ENCODE measurements around the gene CEP128.

- no peak for TF ChIP-seq TCF12 (IDR thresholded peaks at IDR 0.05)
- no peak for TF ChIP-seq TEAD4 (IDR thresholded peaks at IDR 0.05; ENCODE audit: borderline replicate concordance, insufficient read depth)
- TF ChIP-seq MXI1 (IDR thresholded peaks at IDR 0.05; ENCODE audit: low read depth, low read length) = no peak
- no peak for TF ChIP-seq RXRA (IDR thresholded peaks at IDR 0.05; ENCODE audit: borderline replicate concordance, low read depth)
- TF ChIP-seq RCOR1 (IDR thresholded peaks at IDR 0.05; ENCODE audit: low read length) = no peak
- no peak for TF ChIP-seq CTCF (IDR thresholded peaks at IDR 0.05)
- no peak for TF ChIP-seq NFIC (IDR thresholded peaks at IDR 0.05; ENCODE audit: borderline replicate concordance)
- TF ChIP-seq IRF3 (IDR thresholded peaks at IDR 0.05; ENCODE audit: low read depth, low read length) = no peak
- TF ChIP-seq GABPA (IDR thresholded peaks at IDR 0.05; ENCODE audit: low read depth) = no peak
- TF ChIP-seq REST (IDR thresholded peaks at IDR 0.05; ENCODE audit: low read depth, low read length) = no peak
- TF ChIP-seq NRF1 (IDR thresholded peaks at IDR 0.05; ENCODE audit: low read depth, low read length) = no peak
These were observed 13.9 kb upstream of the CEP128 start, which contains the start of gene TSHR for GRCh38 chr14:80955416-80955941.

All from SK-N-SH (cell line).